ENCODE measurements around the gene C9orf57. TPM values are rescaled to one million over a fixed set of nuclear protein-coding genes. Genes with fewer than 3 reads are reported as not detected.
A peak's percentile ranks its signal among the peaks of the same experiment; 100 is the strongest.

The C9orf57 gene
- total RNA-seq, 1 donor from 2014 or later, result not detected

DNA sequence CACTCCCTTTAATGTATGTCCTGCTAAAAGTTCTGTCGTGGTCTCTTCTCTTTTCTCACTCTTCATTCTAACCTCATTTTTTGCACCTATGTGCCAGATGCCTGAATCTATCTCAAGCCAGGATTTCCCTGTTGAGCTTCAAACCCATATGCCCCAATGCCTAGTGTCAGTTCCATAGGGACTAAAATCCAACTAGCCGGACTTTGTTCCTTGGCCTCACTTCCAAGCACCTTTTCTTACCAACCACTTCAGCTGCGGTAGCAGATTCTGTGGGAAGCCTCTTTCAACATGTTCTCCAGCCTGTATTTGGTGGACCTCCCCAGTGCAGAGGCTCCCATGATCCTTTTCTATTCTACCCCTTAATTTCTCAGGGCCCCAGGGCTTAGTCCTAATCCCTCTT is 17.5 kb downstream of the C9orf57 start:
- H3K36me3 Mint-ChIP-seq (ENCODE audit: low read depth, unreplicated experiment), result no peaks in the 10 kb centered on the region

DNA sequence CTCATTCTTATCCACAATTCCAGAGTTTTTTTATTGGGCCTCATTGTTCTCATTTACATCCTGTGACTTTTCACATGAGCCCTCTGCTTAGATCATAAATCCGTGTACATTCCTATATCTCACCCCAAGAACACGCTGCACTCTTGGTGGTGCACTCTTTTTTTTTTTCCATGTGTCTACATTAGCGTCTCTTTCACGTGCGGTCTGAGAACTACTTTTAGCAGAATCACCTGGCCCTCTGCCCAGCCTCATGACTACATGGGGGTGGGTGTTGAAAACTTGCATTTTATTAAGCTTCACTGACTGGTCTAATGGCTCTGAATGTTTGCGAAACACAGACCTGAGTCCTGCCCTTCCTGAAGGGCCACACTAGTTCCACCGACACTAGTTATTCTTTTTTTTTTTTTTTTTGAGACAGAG is 18.6 kb downstream of the C9orf57 start:
- H2AFZ ChIP-seq (ENCODE audit: low read depth, low read length), result no peak overlapping the region
- no peaks in the 10 kb centered on the region for H3K4me1 ChIP-seq (ENCODE audit: insufficient read depth, low read length)
- H3K36me3 ChIP-seq (ENCODE audit: insufficient read depth, low read length), result no peaks in the 10 kb centered on the region
- no peak overlapping the region for H3K27ac ChIP-seq (ENCODE audit: low read depth, low read length)
- no peak overlapping the region for H3K4me3 ChIP-seq (ENCODE audit: insufficient read depth, low read depth, low read length)
- Mint-ChIP-seq H3K4me1 (ENCODE audit: low read depth, unreplicated experiment) (no peaks in the 10 kb centered on the region), H3K9me3 (ENCODE audit: unreplicated experiment) (no peaks in the 10 kb centered on the region), H3K36me3 (ENCODE audit: low read depth, unreplicated experiment) (no peaks in the 10 kb centered on the region), H3K27ac (ENCODE audit: unreplicated experiment) (no peak overlapping the region), H3K27me3 (ENCODE audit: low read depth, unreplicated experiment) (peaks cover 4% of the 10 kb centered on the region), H3K4me3 (ENCODE audit: unreplicated experiment) (no peak overlapping the region)
- no peaks in the 10 kb centered on the region for H3K79me2 ChIP-seq (ENCODE audit: insufficient read depth, low read length)
- H3K9me3 ChIP-seq (ENCODE audit: insufficient read depth, low read depth, low read length), result no peaks in the 10 kb centered on the region
- no peak for TF ChIP-seq EZH2 (IDR thresholded peaks at IDR 0.05; ENCODE audit: insufficient read depth, low read length)
- TF ChIP-seq, protein P1, sequence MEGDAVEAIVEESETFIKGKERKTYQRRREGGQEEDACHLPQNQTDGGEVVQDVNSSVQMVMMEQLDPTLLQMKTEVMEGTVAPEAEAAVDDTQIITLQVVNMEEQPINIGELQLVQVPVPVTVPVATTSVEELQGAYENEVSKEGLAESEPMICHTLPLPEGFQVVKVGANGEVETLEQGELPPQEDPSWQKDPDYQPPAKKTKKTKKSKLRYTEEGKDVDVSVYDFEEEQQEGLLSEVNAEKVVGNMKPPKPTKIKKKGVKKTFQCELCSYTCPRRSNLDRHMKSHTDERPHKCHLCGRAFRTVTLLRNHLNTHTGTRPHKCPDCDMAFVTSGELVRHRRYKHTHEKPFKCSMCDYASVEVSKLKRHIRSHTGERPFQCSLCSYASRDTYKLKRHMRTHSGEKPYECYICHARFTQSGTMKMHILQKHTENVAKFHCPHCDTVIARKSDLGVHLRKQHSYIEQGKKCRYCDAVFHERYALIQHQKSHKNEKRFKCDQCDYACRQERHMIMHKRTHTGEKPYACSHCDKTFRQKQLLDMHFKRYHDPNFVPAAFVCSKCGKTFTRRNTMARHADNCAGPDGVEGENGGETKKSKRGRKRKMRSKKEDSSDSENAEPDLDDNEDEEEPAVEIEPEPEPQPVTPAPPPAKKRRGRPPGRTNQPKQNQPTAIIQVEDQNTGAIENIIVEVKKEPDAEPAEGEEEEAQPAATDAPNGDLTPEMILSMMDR (IDR thresholded peaks at IDR 0.05; ENCODE audit: insufficient read depth, low read depth, low read length), result no peak
- DNase-seq (ENCODE audit: low read depth) (peak; percentile 80), FAIRE-seq (no peak)
- H3K4me2 ChIP-seq (ENCODE audit: low read length), result peak overlapping the region; percentile 6
- H3K27me3 ChIP-seq (ENCODE audit: insufficient read depth, low read length), result no peaks in the 10 kb centered on the region
- no peaks in the 10 kb centered on the region for H4K20me1 ChIP-seq (ENCODE audit: insufficient read depth, low read length)
- no peak overlapping the region for H3K9ac ChIP-seq (ENCODE audit: low read length)

More for the DNA sequence above, 17.5 kb downstream of the C9orf57 start:
- Histone ChIP-seq H3K4me1 (ENCODE audit: insufficient read depth, low read length) (no peaks in the 10 kb centered on the region), H2AFZ (ENCODE audit: low read depth, low read length) (no peak overlapping the region), H3K4me2 (ENCODE audit: low read length) (no peak overlapping the region), H3K27me3 (ENCODE audit: insufficient read depth, low read length) (no peaks in the 10 kb centered on the region), H3K27ac (ENCODE audit: low read depth, low read length) (no peak overlapping the region), H4K20me1 (ENCODE audit: insufficient read depth, low read length) (no peaks in the 10 kb centered on the region), H3K79me2 (ENCODE audit: insufficient read depth, low read length) (no peaks in the 10 kb centered on the region), H3K9ac (ENCODE audit: low read length) (no peak overlapping the region), H3K4me3 (ENCODE audit: insufficient read depth, low read depth, low read length) (no peak overlapping the region), H3K9me3 (ENCODE audit: insufficient read depth, low read depth, low read length) (no peaks in the 10 kb centered on the region), H3K36me3 (ENCODE audit: insufficient read depth, low read length) (no peaks in the 10 kb centered on the region)
- Mint-ChIP-seq H3K4me3 (ENCODE audit: unreplicated experiment) (no peak overlapping the region), H3K4me1 (ENCODE audit: low read depth, unreplicated experiment) (no peaks in the 10 kb centered on the region), H3K9me3 (ENCODE audit: unreplicated experiment) (no peaks in the 10 kb centered on the region), H3K27ac (ENCODE audit: unreplicated experiment) (no peak overlapping the region), H3K27me3 (ENCODE audit: low read depth, unreplicated experiment) (peaks cover 2% of the 10 kb centered on the region)
- no peak for FAIRE-seq
- TF ChIP-seq, protein P1 (IDR thresholded peaks at IDR 0.05; ENCODE audit: insufficient read depth, low read depth, low read length), result no peak
- no peak for TF ChIP-seq EZH2 (IDR thresholded peaks at IDR 0.05; ENCODE audit: insufficient read depth, low read length)
- no peak for DNase-seq (ENCODE audit: low read depth)

DNA sequence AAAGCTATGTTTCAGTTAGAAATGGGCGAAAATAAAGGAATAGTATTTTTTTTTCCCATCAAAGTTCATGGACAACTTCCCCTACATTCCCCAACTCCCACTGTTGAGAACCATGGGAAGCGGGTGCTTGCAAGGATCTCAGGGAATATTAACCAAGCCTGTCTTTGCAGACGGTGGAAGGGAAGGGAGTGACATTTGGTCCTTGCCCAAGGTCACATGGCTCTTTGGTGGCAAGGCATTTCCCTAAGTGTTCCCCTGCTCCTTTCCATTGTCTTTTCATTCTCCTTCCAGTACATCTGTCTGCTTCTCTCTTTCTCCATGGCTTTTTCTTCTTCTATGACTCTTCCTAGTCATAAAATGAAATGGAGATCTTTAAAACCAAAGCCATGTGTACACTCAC is 19.0 kb downstream of the C9orf57 start:
- no peak overlapping the region for H3K27ac Mint-ChIP-seq (ENCODE audit: unreplicated experiment)
- Histone ChIP-seq H3K36me3 (ENCODE audit: insufficient read depth, low read length) (no peaks in the 10 kb centered on the region), H3K79me2 (ENCODE audit: insufficient read depth, low read length) (no peaks in the 10 kb centered on the region), H2AFZ (ENCODE audit: low read depth, low read length) (no peak overlapping the region), H3K27me3 (ENCODE audit: insufficient read depth, low read length) (no peaks in the 10 kb centered on the region), H3K27ac (ENCODE audit: low read depth, low read length) (no peak overlapping the region), H4K20me1 (ENCODE audit: insufficient read depth, low read length) (no peaks in the 10 kb centered on the region), H3K4me1 (ENCODE audit: insufficient read depth, low read length) (no peaks in the 10 kb centered on the region), H3K9ac (ENCODE audit: low read length) (no peak overlapping the region), H3K4me2 (ENCODE audit: low read length) (peak overlapping the region; percentile 6), H3K9me3 (ENCODE audit: insufficient read depth, low read depth, low read length) (no peaks in the 10 kb centered on the region), H3K4me3 (ENCODE audit: insufficient read depth, low read depth, low read length) (no peak overlapping the region)
- DNase-seq (ENCODE audit: low read depth) (no peak), FAIRE-seq (no peak)
- peaks cover 5% of the 10 kb centered on the region for H3K27me3 Mint-ChIP-seq (ENCODE audit: low read depth, unreplicated experiment)
- no peaks in the 10 kb centered on the region for H3K9me3 Mint-ChIP-seq (ENCODE audit: unreplicated experiment)
- no peaks in the 10 kb centered on the region for H3K4me1 Mint-ChIP-seq (ENCODE audit: low read depth, unreplicated experiment)
- no peaks in the 10 kb centered on the region for H3K36me3 Mint-ChIP-seq (ENCODE audit: low read depth, unreplicated experiment)
- H3K4me3 Mint-ChIP-seq (ENCODE audit: unreplicated experiment), result no peak overlapping the region
- no peak for TF ChIP-seq EZH2 (IDR thresholded peaks at IDR 0.05; ENCODE audit: insufficient read depth, low read length)
- TF ChIP-seq, protein P1 (IDR thresholded peaks at IDR 0.05; ENCODE audit: insufficient read depth, low read depth, low read length), result no peak

All from astrocyte (in vitro differentiated cells and primary cell).